HG03460 (cell line): ENCODE measurements around the gene CSF2RB.

Experiments
- ATAC-seq: cut with Tn5 transposase; IDR thresholded peaks from one replicate; pipeline ENCODE4 v1.9.1; 2021; ENCODE audit not compliant: unreplicated experiment

Gene CSF2RB

GRCh38 chr22:36913427-36914389 lies at the start of gene CSF2RB:
Gene CSF2RB, plus strand, starts transcription at chr22:36913628. Its CDS starts 8,580 bp downstream, at chr22:36922208.
- no peak for ATAC-seq

- ATAC-seq = no peak
These were observed 49.4 kb upstream of the CSF2RB start for GRCh38 chr22:36863979-36864378.

- no peak for ATAC-seq
These were observed 48.8 kb upstream of the CSF2RB start for GRCh38 chr22:36864454-36865215.

GRCh38 chr22:36865346-36865745 lies 48.1 kb upstream of the CSF2RB start:
- no peak for ATAC-seq

- no peak for ATAC-seq
These were observed 45.7 kb upstream of the CSF2RB start for GRCh38 chr22:36867695-36868094.

- no peak for ATAC-seq
These were observed 44.8 kb upstream of the CSF2RB start for GRCh38 chr22:36868546-36869181.

GRCh38 chr22:36870250-36870649 lies 43.2 kb upstream of the CSF2RB start:
- ATAC-seq = no peak

GRCh38 chr22:36871669-36872081 lies 41.8 kb upstream of the CSF2RB start:
- no peak for ATAC-seq

- no peak for ATAC-seq
These were observed 41.3 kb upstream of the CSF2RB start for GRCh38 chr22:36872084-36872483.

GRCh38 chr22:36872866-36873498 lies 40.4 kb upstream of the CSF2RB start:
- no peak for ATAC-seq

- ATAC-seq = peak; percentile 82
These were observed 39.7 kb upstream of the CSF2RB start for GRCh38 chr22:36873614-36874308.

GRCh38 chr22:36874309-36874696 lies 39.1 kb upstream of the CSF2RB start:
- ATAC-seq = no peak

- ATAC-seq = no peak
These were observed 38.7 kb upstream of the CSF2RB start for GRCh38 chr22:36874736-36875135.

GRCh38 chr22:36875741-36876140 lies 37.7 kb upstream of the CSF2RB start:
- no peak for ATAC-seq

GRCh38 chr22:36879775-36880174 lies 33.7 kb upstream of the CSF2RB start:
- no peak for ATAC-seq

GRCh38 chr22:36881504-36882245 lies 31.8 kb upstream of the CSF2RB start:
- no peak for ATAC-seq

GRCh38 chr22:36884349-36885158 lies 28.9 kb upstream of the CSF2RB start:
- ATAC-seq = no peak

- ATAC-seq = no peak
These were observed 28.0 kb upstream of the CSF2RB start for GRCh38 chr22:36885474-36885873.

GRCh38 chr22:36886016-36886415 lies 27.4 kb upstream of the CSF2RB start:
- no peak for ATAC-seq
